GM21367 (cell line): Measurements from ENCODE around the gene MRGPRE.

Experiments used
- ATAC-seq: cut with Tn5 transposase; IDR thresholded peaks from one replicate; pipeline ENCODE4 v1.9.1; 2021; ENCODE audit not compliant: unreplicated experiment

The MRGPRE gene

GRCh38 chr11:3215346-3216026 lies 16.7 kb downstream of the MRGPRE start:
- ATAC-seq, result no peak

DNA sequence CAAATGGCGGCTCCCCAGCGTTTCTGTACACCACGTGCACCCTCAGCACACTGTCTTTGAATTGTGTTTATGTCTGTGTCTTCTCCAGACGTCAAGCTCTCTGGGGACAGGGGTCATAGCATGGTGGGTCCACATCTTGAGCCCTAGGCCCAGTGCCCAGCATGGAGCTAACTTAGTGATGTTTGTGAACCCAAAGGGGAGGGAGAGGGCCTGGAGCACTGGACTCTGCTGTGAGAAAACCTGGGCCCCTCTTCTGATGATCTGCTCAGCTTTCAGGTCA lies 17.9 kb downstream of the MRGPRE start:
- ATAC-seq, result no peak

- ATAC-seq, result no peak
Observed at GRCh38 chr11:3213659-3214419, 18.4 kb downstream of the MRGPRE start.

GRCh38 chr11:3208272-3208671 lies 23.9 kb downstream of the MRGPRE start:
- no peak for ATAC-seq

DNA sequence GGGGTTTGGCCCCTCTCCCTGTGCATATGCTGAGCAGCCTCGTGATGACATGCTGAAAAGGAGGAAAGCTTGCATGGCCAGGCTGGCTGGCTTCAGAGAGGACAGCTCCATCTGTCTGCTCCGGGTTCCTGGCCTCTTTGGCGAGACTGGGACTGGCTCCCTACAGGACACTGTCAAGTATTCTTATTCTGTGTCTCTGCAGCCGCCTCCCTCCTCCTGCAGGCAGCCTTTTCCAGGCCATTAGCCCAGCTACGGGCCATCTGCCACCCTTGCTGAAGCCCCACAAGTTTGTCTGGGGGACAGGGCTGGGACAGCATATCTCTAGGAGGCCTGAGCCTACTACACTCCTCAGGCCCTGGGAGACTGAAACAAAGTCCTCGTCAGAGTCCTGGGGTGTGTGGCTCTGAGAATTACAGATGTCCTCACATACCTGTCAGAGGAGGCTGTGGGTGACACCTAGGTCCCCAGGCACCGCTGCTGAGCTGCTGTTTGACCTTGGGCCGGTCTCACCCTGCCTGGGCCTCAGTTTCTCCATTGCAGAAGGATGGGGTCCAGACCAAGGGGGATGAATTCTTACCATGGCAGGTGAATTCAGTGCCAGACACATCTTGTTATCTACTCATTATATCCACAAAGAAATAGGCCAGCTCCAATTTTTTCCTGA lies 24.6 kb downstream of the MRGPRE start:
- no peak for ATAC-seq

- ATAC-seq, result no peak
Observed at GRCh38 chr11:3206922-3207204, 25.4 kb downstream of the MRGPRE start.

GRCh38 chr11:3206156-3206921 lies 25.9 kb downstream of the MRGPRE start:
- no peak for ATAC-seq

DNA sequence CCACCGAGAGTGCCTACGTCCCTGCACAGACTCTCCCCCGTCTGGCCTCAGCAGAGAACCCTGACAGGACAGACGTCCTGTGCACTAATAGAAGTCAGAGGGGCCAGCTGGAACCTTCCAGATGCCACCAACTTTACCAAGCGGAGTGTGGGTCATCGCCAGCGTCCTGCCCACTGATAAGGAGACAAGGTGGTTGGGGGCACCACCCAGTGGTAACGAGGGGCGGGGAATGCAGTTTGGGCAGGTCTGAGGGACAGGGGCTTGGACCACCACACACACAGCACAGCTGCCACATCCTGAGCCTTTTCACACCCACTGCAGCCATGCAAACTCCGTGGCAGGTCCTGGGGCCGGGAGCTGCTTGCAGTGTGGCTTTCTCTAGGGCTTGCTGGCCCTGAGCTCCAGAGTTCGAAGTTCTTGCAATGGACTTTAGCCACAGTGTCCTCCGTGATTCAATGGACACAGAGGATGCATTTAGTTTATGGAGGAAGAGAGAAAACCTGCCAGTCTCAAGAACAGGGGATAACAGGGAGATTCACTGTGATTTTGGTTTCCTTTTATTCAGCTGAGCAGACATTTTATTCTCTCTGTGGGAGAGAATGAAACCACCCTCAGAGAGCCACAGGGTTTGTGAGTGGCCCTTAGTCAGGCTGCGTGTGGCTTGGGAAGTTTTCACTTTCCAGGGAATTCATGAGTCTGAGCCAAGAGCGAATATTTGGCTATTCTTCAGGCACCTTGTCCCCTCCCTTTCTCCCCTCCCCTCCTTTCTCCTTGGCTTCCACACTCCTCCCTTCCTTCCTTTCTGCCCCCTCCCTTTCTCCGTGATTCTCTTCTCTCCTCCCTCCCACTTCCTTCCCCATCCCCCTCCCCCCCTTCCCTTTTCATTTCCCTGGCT lies 26.7 kb downstream of the MRGPRE start:
- ATAC-seq, result no peak

- ATAC-seq, result no peak
Observed at GRCh38 chr11:3204141-3205015, 27.8 kb downstream of the MRGPRE start.

DNA sequence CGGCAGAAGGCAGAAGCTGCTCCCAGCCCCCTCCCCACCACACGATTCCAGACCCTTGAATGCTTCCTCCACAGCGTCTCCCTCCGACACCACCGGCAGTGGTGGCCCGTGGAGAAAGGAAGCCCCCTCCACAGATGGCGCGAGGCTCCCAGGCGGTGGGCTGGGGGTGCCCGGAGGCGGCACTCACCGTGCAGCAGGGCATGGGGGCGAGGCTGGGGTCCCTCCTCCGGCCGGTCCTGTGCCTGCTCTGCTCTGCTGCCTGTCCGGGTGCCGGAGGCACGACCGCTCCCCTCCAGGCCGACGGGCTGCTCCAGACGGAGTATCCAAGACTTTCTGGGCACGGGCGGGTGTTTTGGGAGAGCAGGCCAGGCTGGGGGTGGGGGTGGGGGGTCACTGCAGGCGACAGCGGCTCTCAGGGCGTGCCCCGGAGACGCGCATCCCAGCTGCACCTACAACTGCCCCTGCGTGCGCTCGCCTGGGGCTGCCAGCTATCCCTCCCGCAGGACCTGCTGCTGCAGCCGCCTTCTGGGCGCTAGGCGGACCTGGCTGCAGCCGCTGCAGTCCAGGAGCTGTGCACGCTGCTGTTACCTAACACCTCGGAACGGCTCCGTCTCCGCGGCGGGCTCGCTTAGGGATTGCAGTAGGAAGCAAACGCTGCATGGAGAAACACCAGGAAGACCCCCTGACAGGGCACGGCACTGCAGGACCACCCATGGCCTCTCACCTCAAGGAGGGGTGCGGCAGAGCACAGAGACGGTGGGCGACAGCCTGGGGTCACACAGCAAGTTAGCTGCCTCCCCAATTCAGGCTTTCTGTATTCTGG lies 28.8 kb downstream of the MRGPRE start:
- ATAC-seq, result no peak

DNA sequence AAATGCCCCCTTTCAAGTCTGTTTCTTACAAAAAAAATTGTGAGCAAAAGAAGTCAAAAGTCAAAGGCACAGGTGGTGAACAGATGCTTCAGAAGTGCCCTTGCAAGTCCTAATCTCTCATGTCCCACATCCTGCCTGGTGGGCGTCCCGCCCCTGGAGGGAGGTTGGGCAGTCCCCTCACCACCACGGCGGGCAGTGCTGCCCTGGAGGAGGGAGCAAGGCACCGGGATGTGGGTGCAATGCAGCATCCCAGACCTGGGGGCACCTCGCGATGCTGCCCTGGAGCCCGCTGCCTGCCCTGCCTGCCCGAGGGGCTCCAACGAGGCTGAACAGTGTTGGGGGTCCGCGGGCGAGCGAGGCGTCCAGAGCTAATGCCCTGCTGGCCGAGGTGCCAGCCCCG lies 29.5 kb downstream of the MRGPRE start:
- no peak for ATAC-seq

GRCh38 chr11:3202305-3202704 lies 29.9 kb downstream of the MRGPRE start:
- no peak for ATAC-seq

DNA sequence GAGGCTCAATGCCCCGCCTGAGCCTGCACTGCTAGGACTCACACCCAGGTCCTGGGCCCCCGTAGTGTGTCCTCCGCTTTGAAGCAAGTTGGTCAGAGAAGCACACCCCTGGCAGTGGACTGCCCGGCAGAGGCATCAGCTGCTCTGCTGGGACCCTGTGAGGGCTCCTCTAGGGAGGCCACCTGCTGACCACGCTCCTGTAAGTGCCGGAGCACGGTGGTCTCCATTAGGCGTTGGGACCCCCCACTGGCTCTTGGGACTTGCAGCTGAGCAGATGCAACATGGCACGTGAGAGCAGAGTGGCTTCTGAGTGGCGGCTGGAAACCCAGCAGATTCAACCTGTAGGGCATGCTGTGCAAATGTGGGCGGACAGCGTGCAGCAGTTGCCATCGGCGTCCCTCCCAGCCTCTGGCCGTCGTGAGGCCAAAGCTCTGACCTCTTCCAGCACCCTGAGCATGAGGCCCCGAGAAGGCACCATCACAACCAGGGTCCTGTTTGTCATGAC lies 30.5 kb downstream of the MRGPRE start:
- no peak for ATAC-seq

- ATAC-seq, result no peak
Observed at GRCh38 chr11:3201112-3201581, 31.1 kb downstream of the MRGPRE start.

- no peak for ATAC-seq
Observed at GRCh38 chr11:3200388-3201111, 31.7 kb downstream of the MRGPRE start.

GRCh38 chr11:3199537-3200295 lies 32.5 kb downstream of the MRGPRE start:
- no peak for ATAC-seq

DNA sequence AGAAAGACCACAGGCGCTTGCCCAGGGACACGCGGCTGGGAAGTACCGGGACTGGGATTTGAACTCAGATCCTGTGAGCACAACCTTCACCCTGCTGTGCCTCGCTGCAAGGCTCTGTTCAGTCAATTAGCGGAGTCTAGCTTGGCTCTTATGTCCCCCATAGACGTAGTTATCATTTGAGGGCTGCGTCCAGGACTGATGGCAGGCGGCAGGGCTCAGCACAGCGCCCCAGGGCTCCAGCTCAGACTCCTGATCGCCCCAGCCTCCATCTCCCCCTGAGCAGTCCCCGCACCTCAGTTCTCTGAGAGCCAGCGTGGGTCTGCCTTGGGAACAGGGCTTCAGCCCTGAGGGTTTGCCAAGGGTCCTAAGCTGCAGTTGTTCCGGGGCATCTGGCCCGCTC lies 33.4 kb downstream of the MRGPRE start:
- no peak for ATAC-seq
